ENCODE measurements around the gene INTS11.
"Not testable (repeated sequence)": the region's sequence is repeated elsewhere in the genome, so short reads cannot be mapped to it uniquely, and the experiment has no call there.

Gene INTS11

DNA sequence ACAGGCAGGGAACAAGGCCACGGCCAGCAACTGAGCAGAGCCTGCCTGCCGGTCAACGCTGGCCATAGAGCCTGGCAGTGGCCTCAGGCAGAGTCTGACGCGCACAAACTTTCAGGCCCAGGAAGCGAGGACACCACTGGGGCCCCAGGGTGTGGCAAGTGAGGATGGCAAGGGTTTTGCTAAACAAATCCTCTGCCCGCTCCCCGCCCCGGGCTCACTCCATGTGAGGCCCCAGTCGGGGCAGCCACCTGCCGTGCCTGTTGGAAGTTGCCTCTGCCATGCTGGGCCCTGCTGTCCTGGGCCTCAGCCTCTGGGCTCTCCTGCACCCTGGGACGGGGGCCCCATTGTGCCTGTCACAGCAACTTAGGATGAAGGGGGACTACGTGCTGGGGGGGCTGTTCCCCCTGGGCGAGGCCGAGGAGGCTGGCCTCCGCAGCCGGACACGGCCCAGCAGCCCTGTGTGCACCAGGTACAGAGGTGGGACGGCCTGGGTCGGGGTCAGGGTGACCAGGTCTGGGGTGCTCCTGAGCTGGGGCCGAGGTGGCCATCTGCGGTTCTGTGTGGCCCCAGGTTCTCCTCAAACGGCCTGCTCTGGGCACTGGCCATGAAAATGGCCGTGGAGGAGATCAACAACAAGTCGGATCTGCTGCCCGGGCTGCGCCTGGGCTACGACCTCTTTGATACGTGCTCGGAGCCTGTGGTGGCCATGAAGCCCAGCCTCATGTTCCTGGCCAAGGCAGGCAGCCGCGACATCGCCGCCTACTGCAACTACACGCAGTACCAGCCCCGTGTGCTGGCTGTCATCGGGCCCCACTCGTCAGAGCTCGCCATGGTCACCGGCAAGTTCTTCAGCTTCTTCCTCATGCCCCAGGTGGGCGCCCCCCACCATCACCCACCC is 6.9 kb upstream of the INTS11 start, which contains the start of gene TAS1R3:
Gene TAS1R3 (plus strand): TSS at position 213 of the 898 bp plus-strand sequence. CDS start 66 bp downstream, at position 279.
- in situ Hi-C loops (cut with MboI; ENCODE audit: low sequenced_read_pairs), result no loop called here

- in situ Hi-C loops (cut with MboI; ENCODE audit: low sequenced_read_pairs), result no loop called here
Observed at GRCh38 chr1:1330366-1331067, 6.1 kb upstream of the INTS11 start.

DNA sequence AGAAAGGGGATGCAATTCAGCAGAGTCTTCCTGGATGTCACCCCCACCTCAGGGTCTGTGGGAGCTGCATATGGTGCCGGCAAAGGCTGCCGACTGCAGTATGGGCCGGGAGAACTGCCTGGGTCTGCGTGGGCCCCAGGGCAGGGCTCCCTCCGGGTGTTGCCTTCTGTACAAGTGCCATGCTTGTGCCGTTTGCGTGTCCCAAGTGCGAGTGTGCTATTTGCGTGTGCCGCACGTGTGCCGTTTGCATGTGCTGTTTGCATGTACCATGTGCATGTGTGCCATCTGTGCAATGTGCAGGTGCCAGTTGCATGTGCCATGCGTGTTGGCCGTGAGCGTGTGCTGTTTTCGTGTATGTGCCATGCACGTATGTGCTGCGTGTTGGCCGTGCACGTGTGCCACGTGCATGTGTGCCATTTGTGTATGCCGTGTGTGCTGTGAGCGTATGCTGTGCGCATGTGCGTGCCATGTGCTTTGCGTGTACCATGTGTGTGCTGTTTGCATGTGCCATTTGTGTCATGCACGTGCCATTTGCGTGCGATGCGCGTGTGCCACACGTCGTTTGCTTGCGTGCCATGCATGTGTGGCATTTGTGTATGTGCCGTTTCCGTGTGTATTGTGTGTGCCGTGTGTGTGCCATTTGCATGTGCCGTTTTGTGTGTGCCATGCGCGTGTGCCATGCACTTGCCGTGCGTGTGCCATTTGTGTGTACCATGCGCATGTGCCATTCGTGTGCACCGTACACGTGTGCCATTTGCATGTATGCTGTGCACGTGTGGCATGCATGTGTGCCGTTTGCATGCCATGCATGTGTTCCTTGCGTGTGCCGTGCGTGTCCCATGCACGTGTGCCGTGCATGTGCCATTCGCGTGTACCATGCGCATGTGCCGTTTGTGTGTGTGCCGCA is 5.1 kb upstream of the INTS11 start:
- in situ Hi-C loops (cut with MboI; ENCODE audit: low sequenced_read_pairs), result no loop called here

GRCh38 chr1:1328254-1328653 is 3.8 kb upstream of the INTS11 start:
- in situ Hi-C loops (cut with MboI; ENCODE audit: low sequenced_read_pairs), result no loop called here

GRCh38 chr1:1327291-1327690 is 2.8 kb upstream of the INTS11 start:
- in situ Hi-C loops (cut with MboI; ENCODE audit: low sequenced_read_pairs), result no loop called here

- in situ Hi-C loops (cut with MboI; ENCODE audit: low sequenced_read_pairs), result no loop called here
Observed at GRCh38 chr1:1326075-1326605, 1.7 kb upstream of the INTS11 start.

- in situ Hi-C loops (cut with MboI; ENCODE audit: low sequenced_read_pairs), result no loop called here
Observed at GRCh38 chr1:1325288-1326074, 1.0 kb upstream of the INTS11 start.

DNA sequence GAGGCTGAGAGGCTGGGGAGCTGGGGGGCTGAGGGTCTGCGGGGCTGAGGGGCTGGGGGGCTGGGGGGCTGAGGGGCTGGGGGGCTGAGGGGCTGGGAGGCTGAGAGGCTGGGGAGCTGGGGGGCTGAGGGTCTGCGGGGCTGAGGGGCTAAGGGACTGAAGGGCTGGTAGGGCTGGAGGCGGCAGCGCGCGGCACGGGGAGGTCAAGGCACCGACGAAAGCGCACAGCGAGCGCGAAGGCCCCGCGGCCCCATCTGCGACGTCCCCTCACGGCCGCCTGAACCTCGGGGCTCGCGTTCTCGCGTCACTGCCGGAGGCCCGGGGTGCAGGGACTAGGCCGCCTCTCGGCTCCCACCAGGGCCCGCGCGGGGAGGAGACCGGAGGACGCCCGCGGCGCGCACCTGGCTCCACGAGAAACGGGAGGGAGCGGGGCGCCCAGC is 356 bp downstream of the INTS11 start:
- in situ Hi-C loops (cut with MboI; ENCODE audit: low sequenced_read_pairs), result no loop called here

DNA sequence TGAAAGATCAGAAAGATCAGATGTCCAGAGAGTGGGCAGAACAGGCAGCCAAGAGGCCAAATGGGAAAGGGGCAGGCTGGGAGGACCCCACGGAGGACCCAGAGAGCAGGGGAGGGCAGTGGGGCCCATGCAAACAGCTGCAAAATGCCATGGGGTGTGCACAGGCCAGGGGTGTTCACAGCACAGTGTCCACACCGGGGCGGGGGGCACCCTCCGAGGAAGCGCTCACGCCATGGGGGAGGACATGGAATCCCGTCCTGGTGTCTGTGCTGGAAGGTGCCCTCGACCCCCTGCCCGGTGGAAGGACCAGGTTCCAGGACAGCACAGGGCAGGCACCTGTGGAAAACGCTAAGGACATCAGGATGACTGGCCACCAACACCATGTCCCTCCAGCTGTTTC is 1.5 kb downstream of the INTS11 start:
- in situ Hi-C loops (cut with MboI; ENCODE audit: low sequenced_read_pairs), result no loop called here

GRCh38 chr1:1322418-1322817 is 2.0 kb downstream of the INTS11 start:
- in situ Hi-C loops (cut with MboI; ENCODE audit: low sequenced_read_pairs), result no loop called here

GRCh38 chr1:1321477-1321876 is 3.0 kb downstream of the INTS11 start:
- in situ Hi-C loops (cut with MboI; ENCODE audit: low sequenced_read_pairs), result no loop called here

DNA sequence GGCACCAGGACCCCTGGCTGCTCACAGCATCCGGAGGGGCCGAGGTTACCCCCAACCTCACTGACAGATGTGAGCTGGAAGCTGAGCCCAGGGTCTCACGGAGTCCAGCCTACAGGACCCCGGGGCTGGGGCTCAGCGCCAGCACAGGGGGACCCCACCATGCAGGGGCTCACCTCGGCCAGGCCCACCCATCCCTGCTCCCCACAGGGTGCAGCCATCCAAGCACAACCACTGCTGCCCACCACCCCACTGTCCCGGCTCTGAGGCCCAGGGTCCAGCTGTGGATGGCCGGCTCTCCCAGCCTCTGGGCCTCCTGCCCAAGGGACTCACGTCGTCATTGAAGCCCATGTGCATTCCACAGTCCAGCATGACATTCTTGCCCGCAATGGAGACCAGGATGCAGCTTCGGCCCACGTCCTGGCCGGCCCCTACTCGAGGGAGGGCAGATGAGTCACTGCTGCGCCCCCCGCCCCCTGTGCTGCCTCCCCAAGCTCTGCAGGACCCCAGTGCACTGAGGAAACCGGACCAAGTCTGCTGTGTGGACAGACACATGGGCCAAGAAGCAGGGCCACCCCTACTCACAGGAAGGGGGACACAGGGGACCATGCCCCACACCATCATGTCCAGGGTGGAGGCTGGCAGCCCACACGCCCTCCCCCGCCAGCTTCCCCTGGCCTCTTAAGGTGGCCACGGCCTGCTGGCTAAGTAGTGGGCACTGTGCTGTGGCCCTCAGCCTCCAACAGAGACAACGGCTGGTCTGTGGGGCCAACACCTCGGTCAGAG is 3.6 kb downstream of the INTS11 start:
- in situ Hi-C loops (cut with MboI; ENCODE audit: low sequenced_read_pairs), result no loop called here

DNA sequence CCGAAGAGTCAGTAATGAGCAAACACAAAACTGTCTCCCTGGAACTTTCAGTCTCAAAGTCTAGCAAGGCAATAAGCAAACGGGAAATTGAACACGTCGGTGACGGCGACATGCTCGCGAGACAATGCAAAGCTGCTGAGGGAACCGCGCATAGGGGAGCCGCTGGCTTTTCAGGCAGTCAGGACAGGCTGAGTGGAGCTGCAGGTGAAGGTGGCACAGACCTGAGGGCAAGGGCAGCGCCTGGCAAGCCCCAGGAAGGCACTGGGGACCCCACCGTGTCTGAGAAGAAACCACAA is 4.9 kb downstream of the INTS11 start:
- in situ Hi-C loops (cut with MboI; ENCODE audit: low sequenced_read_pairs), result no loop called here

DNA sequence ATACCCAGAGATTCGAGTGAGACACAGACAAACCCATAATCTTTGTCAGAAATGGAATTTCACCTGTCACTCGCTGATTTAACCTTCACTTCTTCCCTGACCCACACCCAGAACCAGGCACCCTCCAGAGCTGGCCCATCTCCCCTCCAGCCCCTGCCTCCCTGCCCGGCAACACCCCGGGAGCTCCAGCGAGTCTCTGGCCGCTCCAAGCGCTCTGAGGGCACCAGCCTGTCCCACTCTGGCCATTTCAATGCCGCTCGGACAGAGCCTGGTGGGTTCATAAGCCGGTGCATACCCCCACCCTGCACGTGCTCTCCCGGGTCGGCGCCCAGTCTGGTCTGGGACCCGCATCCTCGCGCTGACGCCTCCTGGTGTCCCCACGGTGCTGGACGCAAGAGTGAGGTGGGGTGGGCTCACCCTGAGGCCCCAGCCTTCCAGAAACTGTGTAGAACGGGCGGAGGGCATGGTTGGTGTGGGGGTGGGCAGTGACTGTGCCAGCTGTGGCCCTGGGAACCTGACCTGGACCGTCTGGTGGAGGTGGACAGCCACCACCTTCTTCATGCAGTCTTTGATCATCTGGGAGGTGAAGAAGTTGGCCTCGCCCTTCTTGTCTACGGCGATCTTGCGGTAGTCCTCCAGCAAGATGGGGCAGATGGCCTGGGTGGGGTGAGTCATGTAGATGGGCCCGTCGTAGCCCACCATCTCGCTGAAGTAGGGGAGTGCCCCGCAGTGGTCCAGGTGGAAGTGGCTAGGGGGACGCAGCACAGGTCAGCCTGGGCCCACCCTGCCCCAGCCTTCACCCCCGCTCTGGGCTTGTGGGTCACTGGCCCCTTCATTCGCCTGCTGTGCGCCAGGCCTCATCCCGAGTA is 5.4 kb downstream of the INTS11 start:
- in situ Hi-C loops (cut with MboI; ENCODE audit: low sequenced_read_pairs), result no loop called here

- in situ Hi-C loops (cut with MboI; ENCODE audit: low sequenced_read_pairs), result no loop called here
Observed at GRCh38 chr1:1318131-1318652, 6.3 kb downstream of the INTS11 start.

GRCh38 chr1:1317420-1317819 is 7.0 kb downstream of the INTS11 start:
- in situ Hi-C loops (cut with MboI; ENCODE audit: low sequenced_read_pairs), result no loop called here

- in situ Hi-C loops (cut with MboI; ENCODE audit: low sequenced_read_pairs), result not testable (repeated sequence)
Observed at GRCh38 chr1:1316199-1316598, 8.3 kb downstream of the INTS11 start.

GRCh38 chr1:1315435-1315954 is 9.0 kb downstream of the INTS11 start:
- in situ Hi-C loops (cut with MboI; ENCODE audit: low sequenced_read_pairs), result no loop called here
